Measurements from ENCODE around the gene ZFAND6. TPM values are rescaled to one million over a fixed set of nuclear protein-coding genes. Genes with fewer than 3 reads are reported as not detected.

ZFAND6 gene
- total RNA-seq, 2 experiments from 2014 or later: 24.4 to 26.7 TPM

GRCh38 chr15:80179025-80179759 is 119.7 kb downstream of the ZFAND6 start:
- ChIA-PET CTCF (interaction anchor here (0.6 kb wide), 1 partner anchor 11 kb away, joined by 4 read pairs; no protein-coding TSS in a partner anchor), POLR2A (no interaction called here)

DNA sequence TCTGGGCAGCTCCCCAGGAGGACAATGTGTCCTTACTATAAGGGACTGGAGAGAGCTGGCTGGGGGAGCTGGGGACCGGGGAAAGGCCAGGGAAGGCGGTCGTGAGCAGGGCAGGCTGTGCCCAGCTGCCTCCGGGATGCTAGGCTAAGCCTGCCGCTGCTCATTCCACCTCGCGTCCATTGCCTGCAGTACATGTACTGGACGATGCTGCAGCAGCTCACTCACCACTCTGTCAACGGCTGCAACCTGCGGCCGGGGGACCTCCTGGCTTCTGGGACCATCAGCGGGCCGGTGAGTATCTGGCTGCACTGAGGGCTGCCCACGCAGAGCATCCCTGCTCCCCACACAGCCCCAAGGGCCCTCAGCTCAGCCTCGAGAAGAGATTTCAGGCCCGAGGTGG is 120.5 kb downstream of the ZFAND6 start:
- POLR2A ChIA-PET: no interaction called here
- CTCF ChIA-PET: interaction anchor here (0.6 kb wide), 1 partner anchor 12 kb away, joined by 4 read pairs; no protein-coding TSS in a partner anchor

DNA sequence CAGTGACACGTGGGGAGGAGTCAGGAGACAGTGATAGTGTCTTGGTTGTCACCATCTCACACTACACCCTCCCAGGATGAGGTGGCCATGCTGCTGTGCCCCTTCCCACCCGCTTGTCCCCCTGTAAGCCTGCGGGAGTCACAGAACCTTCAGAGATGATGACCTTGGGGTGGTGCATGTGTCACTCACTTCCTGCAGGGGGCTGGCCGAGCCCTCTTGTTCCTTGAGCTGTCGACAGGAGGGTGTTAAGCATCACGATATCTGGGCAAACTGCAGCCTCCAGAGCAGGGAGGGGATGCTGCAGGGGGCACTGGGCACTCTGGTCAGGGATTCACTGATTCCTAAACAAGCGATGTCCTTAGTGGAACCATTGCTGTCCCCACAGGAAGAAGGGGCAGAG is 121.0 kb downstream of the ZFAND6 start:
- POLR2A ChIA-PET: no interaction called here
- CTCF ChIA-PET: no interaction called here

- ChIA-PET CTCF (no interaction called here), POLR2A (no interaction called here)
Measured at GRCh38 chr15:80180986-80181385, 121.5 kb downstream of the ZFAND6 start.

- POLR2A ChIA-PET: no interaction called here
- CTCF ChIA-PET: no interaction called here
Measured at GRCh38 chr15:80182611-80183261, 123.3 kb downstream of the ZFAND6 start.

- CTCF ChIA-PET: no interaction called here
Measured at GRCh38 chr15:80183306-80183705, 123.8 kb downstream of the ZFAND6 start.

DNA sequence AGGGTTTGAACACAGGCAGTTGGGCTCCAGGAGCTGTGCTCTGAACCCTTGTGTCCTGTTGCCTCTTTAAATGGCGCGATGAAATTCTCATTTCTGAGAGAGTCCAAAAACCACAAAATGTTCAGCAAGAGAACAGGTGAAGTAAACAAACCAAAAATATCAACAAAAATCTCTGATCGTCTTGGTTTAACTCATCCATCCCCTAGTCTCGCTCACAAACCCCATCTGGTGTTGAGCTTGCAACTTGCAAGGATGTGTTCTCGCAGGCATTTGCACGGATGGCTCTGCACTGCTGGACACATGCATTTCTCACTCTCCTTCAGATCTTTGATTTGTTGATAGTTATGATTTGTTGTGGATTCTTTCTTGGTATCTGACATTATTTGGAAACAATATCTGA is 124.4 kb downstream of the ZFAND6 start:
- POLR2A ChIA-PET: interaction anchor here (0.6 kb wide), 1 partner anchor 117 kb away, joined by 3 read pairs; no protein-coding TSS in a partner anchor
- CTCF ChIA-PET: no interaction called here

More at GRCh38 chr15:80183306-80183705, 123.8 kb downstream of the ZFAND6 start:
- POLR2A ChIA-PET: no interaction called here

DNA sequence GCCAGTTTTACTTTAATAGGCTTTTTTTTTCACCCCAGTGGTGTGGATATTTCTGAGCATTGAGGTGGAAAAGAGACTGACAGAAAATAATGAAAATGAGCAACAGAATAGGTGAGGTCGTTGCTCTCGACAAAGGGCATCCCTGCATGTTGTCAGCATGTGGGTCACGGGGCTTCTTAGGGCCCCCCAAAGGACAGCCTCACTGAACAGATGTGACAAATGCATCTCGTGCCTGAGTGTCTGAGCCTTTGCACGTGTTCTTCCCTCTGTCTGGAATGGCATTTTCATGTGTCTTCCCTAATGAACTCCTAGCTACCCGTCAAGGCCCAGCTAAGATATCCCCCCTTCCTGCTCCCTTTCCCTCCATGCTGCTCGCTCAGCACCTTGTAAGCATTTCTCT is 125.1 kb downstream of the ZFAND6 start:
- CTCF ChIA-PET: no interaction called here

DNA sequence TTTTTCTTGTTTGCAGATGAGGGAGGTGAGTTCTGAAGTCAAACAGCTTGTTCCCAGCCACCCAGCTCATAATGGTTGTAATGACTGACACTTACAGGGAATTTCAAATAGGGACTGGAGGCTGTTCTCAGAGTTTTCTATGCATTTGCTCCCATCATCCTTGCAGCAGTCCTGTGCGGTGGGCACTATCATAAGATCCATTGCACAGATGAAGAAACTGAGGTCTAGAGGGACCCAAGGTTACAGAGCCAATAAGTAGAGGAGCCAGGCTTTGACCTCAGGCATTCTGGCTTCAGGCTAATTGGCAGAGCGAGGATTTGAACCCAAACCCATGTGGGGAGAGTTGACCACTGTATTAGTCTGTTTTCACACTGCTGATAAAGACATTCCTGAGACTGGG is 125.7 kb downstream of the ZFAND6 start:
- POLR2A ChIA-PET: no interaction called here
- CTCF ChIA-PET: no interaction called here

More for the DNA sequence above, 125.1 kb downstream of the ZFAND6 start:
- POLR2A ChIA-PET: interaction anchor here (0.6 kb wide), 1 partner anchor 118 kb away, joined by 3 read pairs; no protein-coding TSS in a partner anchor

- ChIA-PET CTCF (no interaction called here), POLR2A (no interaction called here)
Measured at GRCh38 chr15:80186066-80186465, 126.6 kb downstream of the ZFAND6 start.

DNA sequence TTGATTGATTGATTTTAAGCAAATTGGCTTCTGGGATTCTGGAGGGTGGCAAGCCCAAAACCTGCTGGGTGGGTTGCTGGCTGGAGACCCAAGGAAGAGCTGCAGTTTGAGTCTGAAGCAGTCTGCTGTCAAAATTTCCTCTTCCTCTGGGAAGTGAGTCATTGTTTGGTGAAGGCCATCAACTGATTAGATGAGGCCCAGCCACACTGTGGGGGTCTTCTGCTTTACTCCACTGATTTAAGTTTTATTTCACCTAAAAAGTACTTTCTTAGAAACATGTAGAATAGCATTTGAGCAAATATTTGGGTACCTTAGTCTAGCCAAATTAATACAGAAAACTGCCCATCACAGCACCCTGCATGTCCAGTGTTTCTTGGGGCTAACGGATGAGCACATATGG is 127.1 kb downstream of the ZFAND6 start:
- ChIA-PET CTCF (no interaction called here), POLR2A (no interaction called here)

Other genes starting within 250 kb of the ZFAND6 start
- gene MTHFS, start 162.7 kb upstream of the ZFAND6 start, total RNA-seq: 10 to 100 TPM; 27.8 to 28.3 TPM
- 10 to 100 TPM; 73.5 to 79.6 TPM for gene BCL2A1, start 88.5 kb upstream of the ZFAND6 start, total RNA-seq
- gene FAH, start 93.3 kb downstream of the ZFAND6 start, total RNA-seq: 10 to 100 TPM; 62.8 to 66.1 TPM
- gene CTXND1, start 192.5 kb downstream of the ZFAND6 start, total RNA-seq: not detected

Measured in activated CD8-positive, alpha-beta memory T cell treated with anti-CD3 and anti-CD28 coated beads for 36 hours (primary cell).